Measurements from ENCODE around the gene SSC5D. TPM values are rescaled to one million over a fixed set of nuclear protein-coding genes. Genes with fewer than 3 reads are reported as not detected.
"Not testable (repeated sequence)": the region's sequence is repeated elsewhere in the genome, so short reads cannot be mapped to it uniquely, and the experiment has no call there.

Gene SSC5D
- total RNA-seq, 1 experiment from 2014 or later: 3.2 TPM

DNA sequence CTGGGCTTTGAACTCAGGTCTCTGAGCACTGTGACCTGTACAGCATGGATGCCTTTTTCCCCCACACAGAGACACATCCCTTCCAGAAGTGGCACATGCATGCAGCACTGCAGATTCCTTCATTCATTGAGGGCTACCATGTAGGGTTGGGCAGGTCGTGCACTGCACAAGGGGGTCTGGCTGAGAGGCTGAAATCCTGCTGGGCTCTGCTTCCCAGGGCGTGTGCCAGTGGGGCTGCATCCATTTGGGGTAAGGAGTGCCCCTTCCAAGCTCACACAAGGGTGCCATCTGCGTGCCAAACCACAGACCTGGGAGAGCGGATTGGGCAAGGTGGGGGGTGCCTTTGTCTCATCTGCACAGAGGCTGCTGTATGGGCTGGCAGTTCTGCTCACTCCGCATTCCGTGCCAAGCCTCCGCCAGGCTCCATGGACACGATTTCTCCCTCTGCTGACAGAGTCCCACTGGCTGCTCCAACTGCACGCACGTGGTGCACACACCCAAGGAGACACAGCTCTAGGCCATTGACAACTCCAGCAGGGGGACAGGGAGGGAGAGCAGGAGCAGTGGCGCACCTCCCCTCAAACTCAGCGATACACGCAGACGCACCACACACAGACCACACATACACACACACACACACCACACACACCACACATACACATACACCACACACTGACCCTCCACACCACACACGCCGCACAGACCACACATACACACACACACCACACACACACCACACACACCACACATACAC is 40.6 kb upstream of the SSC5D start:
- Histone ChIP-seq H3K9me3 (ENCODE audit: control insufficient read depth, low read depth, low read length) (no peaks in the 10 kb centered on the region), H3K18ac (ENCODE audit: insufficient read length, low read depth, low read length) (no peak overlapping the region), H4K8ac (replicated peaks; ENCODE audit: insufficient read length, low read depth, low read length) (no peak overlapping the region), H2BK12ac (ENCODE audit: insufficient read length, low read depth, low read length) (no peak overlapping the region), H3K27ac (ENCODE audit: insufficient read length, low read depth, low read length) (no peak overlapping the region), H3K9ac (ENCODE audit: extremely low read depth, insufficient read length, low read length) (no peak overlapping the region), H3T11ph (ENCODE audit: low read length) (no peak overlapping the region), H2AK5ac (ENCODE audit: insufficient read length, low read length) (no peak overlapping the region), H3K56ac (ENCODE audit: insufficient read length, low read depth, low read length) (no peak overlapping the region), H2BK120ac (ENCODE audit: low read depth, low read length, poor library complexity, severe bottlenecking) (no peak overlapping the region), H4K5ac (ENCODE audit: insufficient read length, low read depth, low read length) (no peak overlapping the region), H3K4me2 (ENCODE audit: insufficient read depth, insufficient read length, low read length) (no peak overlapping the region), H2AFZ (ENCODE audit: low read length) (no peak overlapping the region), H3K79me2 (ENCODE audit: insufficient read depth, low read length) (no peaks in the 10 kb centered on the region), H4K91ac (ENCODE audit: insufficient read length, low read depth, low read length) (no peak overlapping the region), H3K4ac (ENCODE audit: low read depth, low read length) (no peak overlapping the region), H3K79me1 (ENCODE audit: insufficient read depth, low read depth, low read length, poor library complexity, severe bottlenecking) (no peaks in the 10 kb centered on the region), H4K20me1 (ENCODE audit: control insufficient read depth, insufficient read depth, insufficient read length) (no peaks in the 10 kb centered on the region), H2BK20ac (ENCODE audit: low read depth, low read length, poor library complexity, severe bottlenecking) (no peak overlapping the region), H3K27me3 (ENCODE audit: insufficient read depth, low read length) (peaks cover 64% of the 10 kb centered on the region), H2BK15ac (ENCODE audit: low read depth, low read length) (no peak overlapping the region), H3K23me2 (ENCODE audit: insufficient read length, low read depth, low read length, poor library complexity, severe bottlenecking) (peaks cover 12% of the 10 kb centered on the region), H3K4me1 (ENCODE audit: insufficient read depth, low read length) (no peaks in the 10 kb centered on the region), H3K14ac (ENCODE audit: insufficient read depth, low read length) (no peak overlapping the region), H2BK5ac (ENCODE audit: insufficient read length, low read length) (no peak overlapping the region), H3K23ac (ENCODE audit: insufficient read length, low read depth, low read length) (no peak overlapping the region)
- Mint-ChIP-seq H3K9me3 (no peaks in the 10 kb centered on the region; a peak in 2 of 5 replicates), H3K27me3 (ENCODE audit: low read depth) (peaks cover 22% of the 10 kb centered on the region), H3K4me3 (no peak overlapping the region), H3K36me3 (ENCODE audit: insufficient read depth in 1 of 3, low read depth in 3 of 3) (no peaks in the 10 kb centered on the region; a peak in 1 of 7 replicates), H3K4me1 (peaks cover 4 to 19% of the 10 kb centered on the region in 2 experiments; a peak in 3 of 4 replicates), H3K27ac (no peak overlapping the region)
- WGBS (ENCODE audit: extremely low coverage, insufficient read length, low lambda C conversion rate): no CpG with 5 or more reads among the region's 16 CpGs
- no peak for DNase-seq
- TF ChIP-seq, protein P1, sequence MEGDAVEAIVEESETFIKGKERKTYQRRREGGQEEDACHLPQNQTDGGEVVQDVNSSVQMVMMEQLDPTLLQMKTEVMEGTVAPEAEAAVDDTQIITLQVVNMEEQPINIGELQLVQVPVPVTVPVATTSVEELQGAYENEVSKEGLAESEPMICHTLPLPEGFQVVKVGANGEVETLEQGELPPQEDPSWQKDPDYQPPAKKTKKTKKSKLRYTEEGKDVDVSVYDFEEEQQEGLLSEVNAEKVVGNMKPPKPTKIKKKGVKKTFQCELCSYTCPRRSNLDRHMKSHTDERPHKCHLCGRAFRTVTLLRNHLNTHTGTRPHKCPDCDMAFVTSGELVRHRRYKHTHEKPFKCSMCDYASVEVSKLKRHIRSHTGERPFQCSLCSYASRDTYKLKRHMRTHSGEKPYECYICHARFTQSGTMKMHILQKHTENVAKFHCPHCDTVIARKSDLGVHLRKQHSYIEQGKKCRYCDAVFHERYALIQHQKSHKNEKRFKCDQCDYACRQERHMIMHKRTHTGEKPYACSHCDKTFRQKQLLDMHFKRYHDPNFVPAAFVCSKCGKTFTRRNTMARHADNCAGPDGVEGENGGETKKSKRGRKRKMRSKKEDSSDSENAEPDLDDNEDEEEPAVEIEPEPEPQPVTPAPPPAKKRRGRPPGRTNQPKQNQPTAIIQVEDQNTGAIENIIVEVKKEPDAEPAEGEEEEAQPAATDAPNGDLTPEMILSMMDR (conservative IDR thresholded peaks at IDR 0.05): no peak

DNA sequence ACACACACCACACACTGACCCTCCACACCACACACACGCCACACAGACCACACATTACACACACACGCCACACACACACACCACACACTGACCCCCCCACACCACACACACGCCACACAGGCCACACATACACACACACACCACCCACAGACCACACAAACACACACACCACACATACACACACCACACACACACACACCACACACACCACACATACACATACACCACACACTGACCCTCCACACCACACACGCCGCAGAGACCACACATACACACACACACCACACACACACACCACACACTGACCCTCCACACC is 40.1 kb upstream of the SSC5D start:
- not testable (repeated sequence) for H3K79me1 ChIP-seq (ENCODE audit: insufficient read depth, low read depth, low read length, poor library complexity, severe bottlenecking); H3K18ac ChIP-seq (ENCODE audit: insufficient read length, low read depth, low read length); H2AFZ ChIP-seq (ENCODE audit: low read length); H3K4me1 ChIP-seq (ENCODE audit: insufficient read depth, low read length); H3K36me3 Mint-ChIP-seq (ENCODE audit: insufficient read depth in 1 of 3, low read depth in 3 of 3); H3K9ac ChIP-seq (ENCODE audit: extremely low read depth, insufficient read length, low read length); H4K5ac ChIP-seq (ENCODE audit: insufficient read length, low read depth, low read length); H3K9me3 Mint-ChIP-seq; H2BK12ac ChIP-seq (ENCODE audit: insufficient read length, low read depth, low read length); H2BK20ac ChIP-seq (ENCODE audit: low read depth, low read length, poor library complexity, severe bottlenecking); H3K4me2 ChIP-seq (ENCODE audit: insufficient read depth, insufficient read length, low read length); H3K23me2 ChIP-seq (ENCODE audit: insufficient read length, low read depth, low read length, poor library complexity, severe bottlenecking); H2AK5ac ChIP-seq (ENCODE audit: insufficient read length, low read length); H4K91ac ChIP-seq (ENCODE audit: insufficient read length, low read depth, low read length); H4K20me1 ChIP-seq (ENCODE audit: control insufficient read depth, insufficient read depth, insufficient read length); H3K4me3 Mint-ChIP-seq; H3T11ph ChIP-seq (ENCODE audit: low read length); H3K56ac ChIP-seq (ENCODE audit: insufficient read length, low read depth, low read length); H2BK5ac ChIP-seq (ENCODE audit: insufficient read length, low read length); H3K9me3 ChIP-seq (ENCODE audit: control insufficient read depth, low read depth, low read length); H3K23ac ChIP-seq (ENCODE audit: insufficient read length, low read depth, low read length); H3K4ac ChIP-seq (ENCODE audit: low read depth, low read length); H2BK15ac ChIP-seq (ENCODE audit: low read depth, low read length); H3K79me2 ChIP-seq (ENCODE audit: insufficient read depth, low read length); H3K14ac ChIP-seq (ENCODE audit: insufficient read depth, low read length); H2BK120ac ChIP-seq (ENCODE audit: low read depth, low read length, poor library complexity, severe bottlenecking); H4K8ac ChIP-seq (replicated peaks; ENCODE audit: insufficient read length, low read depth, low read length); H3K27ac Mint-ChIP-seq; H3K27ac ChIP-seq (ENCODE audit: insufficient read length, low read depth, low read length); DNase-seq
- peaks cover 4 to 16% of the 10 kb centered on the region in 2 experiments; a peak in 3 of 4 replicates for H3K4me1 Mint-ChIP-seq
- peaks cover 27% of the 10 kb centered on the region for H3K27me3 Mint-ChIP-seq (ENCODE audit: low read depth)
- H3K27me3 ChIP-seq (ENCODE audit: insufficient read depth, low read length): peaks cover 61% of the 10 kb centered on the region
- WGBS (ENCODE audit: extremely low coverage, insufficient read length, low lambda C conversion rate): no CpG with 5 or more reads among the region's 5 CpGs

Data from H9 (cell line).